NCI-H2171 (cell line): ENCODE measurements around the gene MEPCE.

ENCODE experiments used
- DNase-seq: peaks from one replicate; lab custom pipeline; 2025; lab: John Stamatoyannopoulos, UW

MEPCE gene

DNA sequence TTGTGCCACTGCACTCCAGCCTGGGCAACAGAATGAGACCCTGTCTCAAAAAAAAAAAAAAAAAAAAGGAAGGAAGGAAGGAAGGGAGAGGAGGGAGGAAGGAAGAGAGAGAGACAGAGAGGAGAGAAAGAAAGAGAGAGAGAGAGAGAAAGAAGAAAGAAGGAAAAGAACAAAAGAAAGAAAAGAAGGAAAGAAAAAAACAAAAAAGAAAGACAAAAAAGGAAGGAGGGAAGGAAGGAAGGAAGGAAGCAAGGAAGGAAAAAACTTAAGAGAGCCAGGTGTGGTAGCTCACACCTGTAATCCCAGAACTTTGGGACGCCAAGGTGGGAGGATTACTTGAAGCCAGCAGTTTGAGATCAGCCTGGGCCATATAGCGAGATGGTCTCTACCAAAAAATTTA, 35.2 kb downstream of the MEPCE start:
- DNase-seq, result no peak

DNA sequence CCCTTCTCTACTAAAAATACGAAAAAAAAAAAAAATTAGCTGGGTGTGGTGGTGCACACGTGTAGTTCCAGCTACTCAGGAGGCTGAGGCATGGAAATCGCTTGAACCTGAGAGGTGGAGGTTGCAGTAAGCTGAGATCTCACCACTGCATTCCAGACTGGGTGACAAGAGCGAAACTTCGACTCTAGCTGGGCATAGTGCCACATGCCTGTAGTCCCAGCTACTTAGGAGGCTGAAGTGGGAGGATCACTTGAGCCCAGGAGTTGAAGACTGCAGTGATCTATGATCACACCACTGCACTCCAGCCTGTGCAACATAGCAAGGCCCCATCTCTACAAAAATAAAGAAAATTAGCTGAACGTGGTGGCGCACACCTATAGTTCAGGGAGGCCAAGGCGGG, 35.7 kb downstream of the MEPCE start:
- no peak for DNase-seq

DNA sequence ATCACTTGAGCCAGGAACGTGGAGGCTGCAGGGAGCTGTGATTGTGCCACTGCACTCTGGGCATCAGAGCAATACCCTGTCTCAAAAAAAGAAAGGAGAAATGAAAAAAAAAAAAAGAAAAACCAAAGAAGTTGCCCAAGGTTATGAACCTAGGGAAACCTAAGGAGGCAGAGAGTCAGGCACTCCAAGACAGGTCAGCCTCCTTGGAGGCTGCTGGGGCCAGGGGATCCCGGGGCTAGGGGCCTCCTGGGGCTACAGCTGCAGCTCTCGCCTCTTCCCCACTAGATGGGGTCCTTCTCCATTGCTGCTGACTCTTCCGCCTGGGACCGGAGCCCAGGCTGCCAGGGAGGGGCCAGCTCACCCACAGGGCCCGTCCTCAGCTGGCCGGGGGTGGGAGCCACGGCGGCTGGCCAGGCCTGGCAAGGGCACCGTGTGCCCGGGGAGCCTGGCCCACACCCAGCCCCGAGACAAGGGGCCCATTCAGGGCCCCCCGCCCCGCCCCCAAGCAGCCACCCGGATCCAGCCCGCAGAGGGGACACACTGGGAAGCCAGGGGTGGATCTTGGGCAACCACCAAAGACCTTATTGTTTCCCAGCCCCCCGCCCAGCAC, 36.2 kb downstream of the MEPCE start:
- peak; percentile 27 for DNase-seq

DNA sequence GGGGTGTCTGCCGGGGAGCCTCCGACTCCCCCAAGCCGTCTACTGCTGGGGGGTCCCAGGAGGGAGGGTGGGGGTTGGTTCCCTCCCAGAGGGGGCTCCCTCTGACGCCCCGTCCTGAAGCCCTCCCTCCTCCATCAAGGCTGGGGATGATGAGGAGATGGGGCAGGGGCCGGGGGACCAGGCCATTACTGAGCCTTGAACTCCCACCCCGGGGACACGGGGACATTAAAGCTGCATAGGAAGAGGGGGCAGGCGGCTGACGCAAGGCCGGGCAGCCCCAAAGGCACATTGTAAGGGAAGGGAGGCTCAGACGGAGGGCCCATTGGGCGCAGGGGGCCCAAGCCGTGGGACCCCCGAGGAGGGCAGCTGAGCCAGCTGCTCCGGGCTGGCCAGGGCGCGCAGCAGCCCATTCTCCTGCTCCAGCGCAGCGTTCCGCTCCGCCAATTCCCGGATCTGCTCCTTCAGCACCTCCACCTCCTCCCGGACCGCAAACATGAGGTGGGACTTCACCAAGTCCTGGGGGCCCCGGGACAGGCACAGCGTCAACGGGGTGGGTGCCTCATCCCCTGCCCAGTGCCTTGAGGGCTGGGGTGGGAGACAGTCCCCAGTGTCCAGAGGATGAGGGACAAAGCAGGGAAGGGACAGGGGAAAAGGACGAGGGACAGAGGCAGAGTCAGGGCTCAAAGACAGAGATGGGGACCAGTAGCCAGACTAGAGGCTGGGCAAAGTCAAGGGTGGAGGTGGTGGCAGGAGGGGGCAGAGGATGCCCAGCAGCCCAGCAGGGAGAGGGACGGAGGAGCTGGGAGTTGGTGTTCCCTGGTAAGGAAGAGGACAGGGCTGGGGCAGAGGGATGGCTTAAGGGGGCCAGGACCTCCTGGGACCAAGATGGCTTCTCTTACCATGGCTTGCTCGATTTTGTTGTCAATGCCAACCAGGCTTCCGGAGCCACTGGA, 37.3 kb downstream of the MEPCE start:
- DNase-seq, result no peak

DNA sequence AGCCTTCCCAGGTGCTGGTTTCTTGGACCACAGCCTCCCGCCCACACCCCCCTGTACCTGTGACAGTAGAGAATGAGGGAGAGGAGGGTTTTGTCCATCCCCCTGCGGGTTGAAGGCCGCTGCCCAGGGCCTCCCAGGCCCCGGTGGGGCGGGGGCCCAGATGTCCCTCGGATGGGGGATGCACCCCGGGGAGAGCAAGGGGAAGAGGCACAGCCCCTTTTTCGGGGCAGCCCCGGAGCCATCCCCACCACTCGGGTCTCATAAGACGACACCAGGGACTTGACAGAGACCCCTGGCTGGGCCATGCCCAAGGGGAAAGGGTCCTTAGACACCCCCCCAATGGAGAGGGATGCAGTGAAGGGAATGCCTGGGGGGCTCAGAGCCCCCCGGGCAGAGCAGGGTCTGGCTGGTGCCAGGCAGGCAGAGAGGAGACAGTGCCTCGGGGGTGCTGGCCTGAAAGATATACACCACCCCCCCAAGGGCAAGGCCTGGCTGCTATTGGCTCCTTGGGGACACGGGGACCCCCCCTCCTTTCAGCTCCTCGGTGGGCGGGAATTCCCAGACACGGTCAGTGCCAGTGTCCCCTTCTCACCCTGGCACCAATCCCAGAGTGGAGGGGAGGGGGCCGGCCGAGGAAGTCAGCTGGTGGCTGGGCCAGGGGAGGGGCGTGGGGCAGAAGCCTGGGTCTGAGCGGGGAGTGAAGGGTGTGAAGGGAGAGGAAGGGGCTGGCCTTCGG, 38.2 kb downstream of the MEPCE start:
- no peak for DNase-seq

DNA sequence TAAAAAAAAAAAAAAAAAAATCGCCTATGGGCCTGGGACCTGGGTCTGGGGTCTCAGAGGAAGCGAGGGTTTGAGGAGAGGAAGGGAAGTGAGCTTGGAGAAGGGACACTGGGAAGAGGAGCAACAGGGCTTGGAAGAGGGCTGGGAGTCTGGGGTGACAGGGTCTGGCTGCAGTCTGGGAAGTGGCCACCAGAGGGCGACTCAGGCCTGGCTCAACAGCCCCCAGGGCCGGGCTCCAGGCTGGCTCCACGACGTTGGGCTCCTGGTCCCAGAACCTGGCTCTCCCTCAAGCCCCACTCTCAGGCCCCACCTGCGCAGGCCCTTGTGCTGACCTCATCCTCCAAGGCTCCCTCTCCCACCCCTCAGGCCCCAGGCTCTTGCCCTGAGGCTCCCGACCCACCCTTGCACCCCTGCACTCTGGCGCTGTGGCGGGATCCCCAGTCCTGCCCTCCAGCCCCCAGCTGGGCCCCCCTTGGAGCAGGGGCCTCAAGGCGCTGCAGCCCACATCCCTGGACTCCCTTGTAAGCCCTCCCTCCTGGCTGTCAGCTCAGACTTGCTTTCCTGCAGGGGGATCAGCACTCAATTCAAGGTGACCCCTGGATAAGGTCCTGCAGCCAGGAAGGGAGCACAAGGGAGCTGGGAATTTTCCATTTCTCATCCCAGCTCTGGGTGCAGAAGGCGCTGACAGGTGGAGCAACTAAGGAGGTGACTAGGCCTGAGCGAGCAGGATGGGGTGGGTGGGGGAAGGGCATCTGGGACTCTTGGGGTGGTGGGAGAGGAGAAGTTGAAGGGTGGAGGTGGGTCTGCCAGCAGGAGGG, 39.8 kb downstream of the MEPCE start:
- peak; percentile 56 for DNase-seq

DNA sequence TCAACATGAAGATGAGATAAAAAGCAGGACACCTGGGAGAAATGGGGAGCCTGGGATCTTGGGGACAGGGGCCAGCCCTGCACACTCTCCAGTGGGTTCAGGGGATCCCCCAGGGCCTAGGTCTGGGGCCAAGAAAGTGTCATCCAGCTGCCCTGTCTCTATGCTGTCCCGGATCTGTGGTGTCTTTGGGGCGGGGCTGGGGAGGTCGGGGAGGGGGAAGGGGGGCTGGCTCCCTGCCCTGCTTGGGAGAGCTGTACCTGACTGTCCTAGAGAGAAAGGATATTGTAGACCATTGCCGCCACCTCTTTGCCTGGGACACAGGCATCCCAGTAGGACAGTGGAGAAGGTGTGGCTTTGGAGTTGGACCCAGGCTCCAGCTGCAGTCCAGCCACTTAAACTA, 41.4 kb downstream of the MEPCE start:
- no peak for DNase-seq

DNA sequence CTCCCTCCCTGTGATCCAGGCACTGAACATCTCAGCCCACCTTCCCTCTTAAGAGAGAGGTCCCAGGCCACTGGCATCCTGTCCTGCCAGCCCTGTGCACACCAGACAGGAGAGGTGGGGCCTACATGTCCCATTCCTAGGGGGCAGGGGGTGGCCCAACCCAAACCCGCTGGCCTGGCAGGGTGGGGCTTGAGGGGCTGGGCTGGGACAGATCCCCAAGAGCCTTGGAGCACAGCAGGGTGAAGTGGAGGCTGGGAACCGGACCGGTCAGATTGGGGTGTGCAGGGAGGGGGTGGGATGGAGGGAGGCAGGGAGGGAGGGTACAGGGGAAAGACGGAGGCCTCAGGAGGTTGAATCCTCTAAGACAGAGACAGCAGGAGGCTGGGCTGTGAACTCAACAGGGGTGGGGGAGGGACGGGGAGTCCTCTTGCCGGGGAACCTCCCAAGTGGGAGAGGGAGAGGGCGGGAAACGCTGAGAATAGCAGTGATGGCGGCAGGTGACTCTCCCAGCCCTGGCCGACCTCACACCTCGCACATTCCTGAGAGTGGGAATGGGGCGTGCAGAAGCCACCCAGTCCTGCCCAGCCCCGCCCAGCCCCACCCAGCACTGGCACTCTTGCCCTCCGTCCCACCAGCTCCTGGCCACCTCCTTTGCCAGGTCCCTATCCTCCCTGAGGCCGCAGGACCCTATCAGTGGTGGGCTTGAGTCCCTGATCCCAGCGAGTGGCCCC, 42.7 kb downstream of the MEPCE start:
- no peak for DNase-seq

DNA sequence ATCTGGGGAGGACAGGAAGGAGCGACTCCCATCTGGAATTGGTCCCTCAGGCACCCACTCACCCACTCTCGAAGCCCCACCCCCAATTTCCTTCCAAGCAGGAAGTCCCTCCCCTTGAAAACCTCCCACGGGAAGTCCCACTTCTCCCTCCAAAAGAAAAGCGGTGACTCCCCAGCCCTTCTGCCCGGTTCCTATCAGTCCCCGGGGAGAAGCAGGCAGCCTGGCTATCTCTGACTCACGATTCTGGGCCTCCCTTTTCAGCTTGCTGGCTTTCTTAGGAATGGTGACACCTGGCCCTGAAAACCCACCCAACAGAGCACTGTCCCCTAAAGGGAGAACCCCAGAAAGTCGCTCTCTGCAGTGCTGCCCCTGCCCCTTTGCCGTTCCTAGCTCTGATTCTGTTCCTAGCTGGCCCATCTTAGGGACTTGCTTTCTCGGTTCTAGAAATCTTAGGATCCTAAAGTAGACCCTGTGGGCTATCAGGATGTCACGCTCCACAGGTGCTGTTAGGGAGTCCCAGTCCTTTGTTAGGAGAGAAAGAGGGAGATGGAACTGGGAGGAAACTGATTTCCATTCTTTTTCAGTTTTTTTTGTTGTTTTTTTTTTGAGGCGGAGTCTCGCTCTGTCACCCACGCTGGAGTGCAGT, 43.3 kb downstream of the MEPCE start:
- DNase-seq, result peak; percentile 41

DNA sequence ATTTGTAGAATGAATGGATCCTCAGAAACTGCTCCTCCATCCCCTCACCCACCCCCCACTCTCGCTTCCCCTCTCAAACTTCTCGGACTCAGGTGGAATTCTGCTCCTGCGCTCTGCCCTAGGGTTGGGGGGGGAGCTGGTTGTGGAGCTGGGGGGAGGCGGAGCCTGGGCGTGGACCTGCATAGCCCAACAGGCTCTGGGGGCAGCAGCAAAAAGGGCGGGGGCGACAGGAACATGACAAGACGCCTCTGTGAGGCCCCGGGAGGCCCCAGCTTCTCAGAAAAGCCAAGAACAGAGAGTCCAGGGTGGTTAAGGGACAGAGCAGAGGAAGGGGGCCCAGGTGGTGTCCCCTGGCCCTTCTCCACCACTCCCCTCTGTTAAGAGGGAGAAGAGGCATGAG, 45.9 kb downstream of the MEPCE start:
- DNase-seq, result no peak

DNA sequence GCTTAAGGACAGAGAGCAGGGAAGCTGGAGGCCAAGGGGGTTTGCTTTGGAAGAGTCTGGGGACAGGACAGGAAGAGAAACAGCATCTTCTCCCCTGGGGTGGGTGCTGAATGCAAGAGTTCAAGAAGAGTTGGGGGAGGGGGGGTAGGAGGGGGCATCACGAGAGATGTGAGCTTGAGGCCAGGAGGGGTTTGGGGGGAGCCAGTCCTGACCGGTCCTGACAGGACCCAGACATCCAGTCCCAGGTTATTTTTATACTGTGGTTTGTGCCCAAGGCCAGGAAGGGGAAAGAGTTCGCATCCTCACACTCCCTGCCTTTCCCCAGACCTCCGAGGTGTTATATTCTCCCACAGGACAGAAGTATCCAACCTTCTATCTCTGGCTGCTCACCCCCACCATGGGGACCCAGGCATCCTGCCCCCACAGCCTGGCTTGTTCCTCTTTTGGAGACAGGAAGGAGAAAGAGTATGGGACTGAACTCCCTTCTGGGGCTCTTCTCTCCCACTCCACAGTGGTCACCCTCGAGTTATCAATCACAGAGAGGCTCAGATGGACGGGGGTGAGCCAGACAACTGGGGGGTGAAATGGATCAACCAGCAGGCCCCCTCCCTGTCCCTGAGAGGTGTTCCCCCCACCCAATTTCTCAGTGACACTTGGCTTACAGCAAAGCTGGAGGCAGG, 46.6 kb downstream of the MEPCE start:
- no peak for DNase-seq

DNA sequence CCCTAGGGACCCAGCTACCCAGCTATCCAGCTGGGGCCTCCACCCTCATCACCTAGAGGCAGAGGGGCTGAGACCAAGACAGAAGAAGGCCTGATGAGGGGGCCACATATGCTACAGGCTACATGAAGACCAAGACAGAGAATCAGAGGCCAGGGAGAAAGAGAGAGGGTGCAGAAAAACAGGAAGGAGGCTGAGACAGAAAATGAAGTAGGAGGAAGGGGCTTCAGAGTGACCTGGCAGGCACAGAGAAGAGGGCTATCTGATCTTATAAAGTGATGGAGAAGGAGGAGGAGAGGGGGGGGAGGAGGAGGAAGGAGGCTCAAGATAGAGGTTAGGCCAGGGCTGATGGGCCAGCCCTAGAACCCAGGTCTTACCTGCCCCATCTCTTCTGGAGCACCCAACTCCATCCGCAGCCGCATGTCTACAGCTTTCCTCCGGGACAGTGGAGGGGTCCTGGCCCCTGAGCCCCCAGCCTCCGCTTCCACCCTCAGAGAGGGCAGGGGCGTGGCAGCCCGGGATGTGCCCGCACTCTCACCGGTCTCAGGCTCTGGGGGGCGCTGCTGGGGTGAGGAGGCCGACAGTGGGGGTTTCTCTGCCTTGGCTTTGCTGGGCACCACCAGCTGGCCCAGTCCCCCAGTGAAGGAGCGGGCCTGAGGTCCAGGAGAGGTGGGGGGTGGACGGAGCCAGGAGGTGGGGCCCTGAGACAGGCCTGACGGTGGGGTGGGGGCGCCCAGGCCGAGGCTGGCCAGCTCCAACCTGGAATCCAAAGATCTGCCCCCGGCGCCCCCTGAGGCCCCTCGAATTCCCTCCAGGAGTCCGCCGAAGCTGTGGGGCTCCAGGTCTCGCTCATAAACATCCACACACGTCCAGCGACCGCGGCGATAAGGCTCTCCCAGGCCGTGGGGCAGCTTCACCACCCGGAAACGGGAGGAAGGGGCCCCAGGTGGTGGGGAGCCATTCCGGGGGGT, 47.6 kb downstream of the MEPCE start:
- no peak for DNase-seq

DNA sequence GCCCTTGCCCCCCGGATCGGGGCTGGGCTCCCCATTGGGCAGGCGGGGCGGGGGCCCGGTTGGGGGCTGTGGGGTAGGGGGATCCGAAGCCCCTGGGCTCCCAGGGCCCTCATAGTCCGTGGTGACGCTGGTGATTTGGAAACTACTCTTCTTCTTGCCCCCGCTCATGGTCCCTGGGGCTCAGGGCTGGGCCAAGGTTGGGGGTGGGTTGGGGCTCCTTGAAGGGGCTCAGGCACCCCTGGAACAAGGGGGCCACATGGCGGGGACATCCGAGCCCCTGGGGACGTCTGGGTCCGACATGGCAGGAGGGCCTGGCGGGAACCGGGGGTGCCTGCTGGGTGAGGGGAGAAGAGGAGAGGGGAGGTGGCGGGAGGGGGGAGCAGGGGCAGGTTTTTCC, 48.2 kb downstream of the MEPCE start:
- no peak for DNase-seq

DNA sequence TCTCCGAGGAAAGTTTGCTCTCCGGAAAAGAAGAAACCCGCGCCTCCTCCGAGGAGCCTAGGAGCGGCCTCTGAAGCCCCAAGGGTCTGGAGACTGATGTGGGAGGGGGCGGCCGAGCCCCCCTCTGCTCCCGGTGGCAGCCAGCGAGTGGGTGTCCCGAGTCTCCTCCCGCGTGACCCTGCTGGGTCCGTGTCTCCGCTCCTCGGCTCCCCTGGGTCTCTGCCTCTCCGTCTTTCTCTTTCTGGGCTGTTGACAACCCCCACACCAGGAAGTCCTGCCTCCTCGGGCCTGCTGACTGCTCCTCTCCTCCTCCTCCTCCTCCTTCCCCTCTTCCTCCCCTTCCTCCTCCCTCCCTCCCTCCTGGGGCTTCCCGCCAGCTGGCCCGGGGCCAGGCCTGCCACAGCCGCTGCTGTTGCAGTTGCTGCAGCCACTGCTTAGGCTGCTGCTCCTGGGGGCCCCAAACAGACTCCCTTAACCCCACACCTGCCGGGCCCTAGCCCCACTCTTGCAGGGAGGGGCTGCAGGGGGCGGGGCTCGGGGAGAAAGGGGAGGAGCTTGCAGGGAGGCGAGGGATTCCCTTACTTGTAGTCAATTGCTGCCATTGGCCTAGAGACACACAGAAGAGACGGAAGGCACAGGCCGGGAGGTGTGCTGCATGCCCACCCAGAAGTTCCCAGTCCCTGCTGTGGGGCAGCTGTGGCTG, 49.5 kb downstream of the MEPCE start, which contains the start of gene TSC22D4:
TSS of gene TSC22D4 (minus strand) at position 257 of the 703 bp plus-strand sequence. CDS start 1,176 bp downstream, outside the sequence.
- DNase-seq, result peak; percentile 84

DNA sequence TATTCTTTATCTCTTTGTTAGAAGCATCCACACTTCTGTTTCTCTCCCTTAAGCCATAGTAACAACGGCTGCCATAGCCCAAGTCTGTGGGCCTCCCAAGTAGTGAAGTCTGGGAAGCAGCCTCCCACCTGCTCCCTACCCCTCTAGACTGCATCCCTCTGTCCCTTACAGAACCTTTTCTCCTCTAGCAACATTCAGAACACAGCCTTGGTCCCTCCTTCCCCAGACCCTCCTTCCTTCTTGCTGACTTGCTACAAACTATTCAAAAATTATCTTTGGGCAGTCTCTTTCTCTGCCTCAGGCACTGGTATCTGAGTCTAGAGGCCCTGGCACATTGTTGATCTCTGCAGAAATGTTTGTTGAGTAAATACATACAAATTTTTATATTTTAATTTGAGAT, 51.8 kb downstream of the MEPCE start:
- no peak for DNase-seq

DNA sequence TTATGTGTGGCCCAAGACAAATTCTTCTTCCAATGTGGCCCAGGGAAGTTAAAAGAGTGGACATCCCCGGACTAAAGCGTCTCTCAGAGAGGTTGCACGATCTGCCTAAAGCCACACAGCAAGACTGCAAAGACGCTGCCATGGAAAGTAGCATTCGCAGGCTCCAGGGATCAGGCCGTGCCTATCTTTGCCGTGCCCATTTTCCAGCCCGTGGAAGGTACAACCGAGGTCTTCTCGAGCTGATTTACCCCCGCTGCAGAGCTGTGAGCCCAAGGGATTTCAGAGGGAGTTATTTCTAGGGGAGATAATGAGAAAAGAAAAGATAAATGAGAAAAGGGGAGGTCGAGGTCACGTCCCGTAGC, 53.1 kb downstream of the MEPCE start:
- no peak for DNase-seq

DNA sequence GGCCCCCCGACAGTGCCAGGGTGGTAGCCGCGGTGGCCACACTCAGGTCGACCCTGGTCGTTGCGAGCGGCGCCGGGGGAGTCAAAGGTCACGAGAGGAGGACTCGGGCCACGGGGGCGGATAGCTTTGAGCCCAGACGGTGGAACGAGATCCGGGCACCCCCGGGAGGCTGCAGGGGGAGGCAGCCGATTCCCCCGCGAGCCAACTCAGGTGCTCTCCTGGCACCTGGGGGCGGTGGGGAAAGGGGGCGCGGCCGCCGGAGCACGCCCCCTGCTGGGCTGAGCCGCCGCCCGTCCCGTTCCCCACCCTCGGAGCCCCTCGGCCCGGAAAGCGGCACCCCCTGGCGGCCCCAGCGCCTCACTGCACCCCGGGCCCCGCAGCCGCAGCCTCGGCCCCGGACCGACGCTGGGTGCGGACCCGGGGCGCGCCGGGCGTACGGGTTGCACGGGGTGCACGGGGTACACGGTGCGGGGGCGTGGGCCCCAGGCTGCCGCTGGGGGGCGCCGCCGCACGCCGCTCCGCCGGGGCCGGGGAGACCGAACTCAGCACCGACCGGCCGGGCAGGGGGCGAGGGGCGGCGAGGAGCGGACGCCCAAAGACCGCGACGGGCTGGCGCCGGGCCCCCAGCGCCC, 53.6 kb downstream of the MEPCE start:
- DNase-seq, result peak; percentile 69
